Fibroblast of skin of abdomen (primary cell): ENCODE measurements around the gene CEP131. TPM values are rescaled to one million over a fixed set of nuclear protein-coding genes. Genes with fewer than 3 reads are reported as not detected.

Experiments used
- DNase-seq: peaks from one replicate; pipeline ENCODE4 v3.0.0-alpha.2; 2013
- polyA plus RNA-seq, 2 experiments: library from polyadenylated mRNA; unstranded; fragments of 120-200 nt; gene quantifications; one replicate each; pipeline ENCODE4 v1.2.1, GENCODE V29; 2013; ENCODE audit not compliant: insufficient read length in 2 of 2

The CEP131 gene
- polyA plus RNA-seq (2013, experiment 1 of 2; ENCODE audit: insufficient read length): 12.1 TPM
- 13.4 TPM for polyA plus RNA-seq (2013, experiment 2 of 2; ENCODE audit: insufficient read length)

- peak; percentile 98 for DNase-seq
Observed at GRCh38 chr17:81222906-81223761, at the start of gene CEP131. CEP131 (minus strand) TSS chr17:81222965; CDS start chr17:81220056, 2,909 bp downstream.

DNA sequence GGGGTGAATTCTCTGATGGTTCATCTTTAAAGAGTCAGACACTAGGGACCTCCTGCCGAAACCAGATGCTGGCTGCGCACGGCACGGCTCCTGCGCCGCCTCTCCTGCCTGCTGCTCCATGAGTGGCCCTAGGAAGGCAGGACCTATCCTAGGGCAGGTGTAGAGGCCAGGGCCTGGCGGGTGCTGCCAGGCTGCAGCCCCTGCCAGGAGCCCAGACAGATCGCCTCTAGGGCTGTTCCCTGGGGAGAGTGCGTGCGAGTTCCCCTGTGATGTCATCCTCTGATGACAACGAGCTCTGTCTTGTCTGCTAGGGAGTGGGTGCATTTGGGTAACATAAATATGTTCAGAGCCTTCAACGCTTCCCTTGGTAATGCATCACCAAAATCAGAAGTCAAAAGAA, 48.5 kb upstream of the CEP131 start:
- no peak for DNase-seq

- no peak for DNase-seq
Observed at GRCh38 chr17:81270279-81270678, 47.5 kb upstream of the CEP131 start.

- no peak for DNase-seq
Observed at GRCh38 chr17:81267390-81268067, 44.8 kb upstream of the CEP131 start.

GRCh38 chr17:81265576-81265975, 42.8 kb upstream of the CEP131 start:
- no peak for DNase-seq

- DNase-seq: no peak
Observed at GRCh38 chr17:81264640-81265039, 41.9 kb upstream of the CEP131 start.

GRCh38 chr17:81263371-81264181, 40.8 kb upstream of the CEP131 start:
- no peak for DNase-seq

DNA sequence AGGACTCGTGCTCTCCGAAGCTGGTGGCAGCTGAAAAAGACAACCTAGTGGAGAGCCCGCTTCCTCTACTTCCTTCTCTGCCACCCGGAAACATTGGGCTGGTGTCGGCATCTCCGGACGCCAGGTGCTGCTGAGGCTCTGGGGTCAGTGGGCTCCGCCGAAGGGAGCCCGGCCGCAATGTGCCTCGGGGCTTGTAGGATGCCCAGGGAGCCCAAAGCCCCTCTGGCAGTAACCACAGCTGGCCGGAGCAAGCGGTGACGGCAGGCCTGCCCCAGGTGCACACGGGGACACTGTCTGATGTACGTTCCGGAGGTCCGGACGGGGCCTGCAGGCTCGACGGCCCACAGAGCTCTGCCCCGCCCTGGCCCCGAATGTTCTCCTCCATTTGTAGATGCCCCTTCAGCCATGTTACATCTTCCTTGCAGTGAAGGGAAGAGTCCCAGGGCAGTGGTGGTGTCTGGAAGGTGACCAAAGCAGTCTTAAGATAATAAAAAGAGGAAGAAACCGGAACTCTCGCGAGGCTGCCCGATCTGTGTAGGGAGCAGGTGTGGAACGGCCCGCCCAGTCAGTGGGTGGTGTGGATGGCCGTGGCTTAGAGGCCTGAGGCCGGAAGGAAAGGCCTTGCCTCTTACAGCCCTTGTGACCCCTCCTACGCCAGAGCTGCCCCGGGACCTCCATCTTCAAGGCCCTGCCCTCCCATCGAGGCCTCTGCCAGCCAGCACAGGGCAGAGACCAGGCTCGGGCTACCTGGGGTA, 39.0 kb upstream of the CEP131 start:
- DNase-seq: no peak

DNA sequence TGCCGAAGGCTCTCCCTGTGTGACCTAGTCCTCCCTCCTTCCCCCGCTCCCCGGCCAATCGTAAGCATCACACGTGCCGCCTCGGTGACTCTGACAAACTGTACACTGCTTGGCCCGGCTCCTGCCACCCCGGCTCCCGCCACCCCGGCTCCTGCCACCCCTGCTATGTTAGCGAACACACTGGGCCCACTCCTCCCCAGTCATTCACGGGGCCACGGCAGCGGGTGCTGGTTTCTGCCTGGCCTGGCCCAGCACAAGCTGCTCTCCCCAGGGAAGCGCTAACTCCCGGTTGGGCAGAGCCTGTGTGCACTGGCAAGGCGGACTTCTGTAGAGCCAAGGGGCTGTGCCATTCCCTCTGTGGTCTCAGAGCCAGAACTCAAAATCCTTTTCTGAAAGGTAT, 38.3 kb upstream of the CEP131 start:
- no peak for DNase-seq

GRCh38 chr17:81260641-81261040, 37.9 kb upstream of the CEP131 start:
- no peak for DNase-seq

GRCh38 chr17:81260171-81260570, 37.4 kb upstream of the CEP131 start:
- DNase-seq: no peak

DNA sequence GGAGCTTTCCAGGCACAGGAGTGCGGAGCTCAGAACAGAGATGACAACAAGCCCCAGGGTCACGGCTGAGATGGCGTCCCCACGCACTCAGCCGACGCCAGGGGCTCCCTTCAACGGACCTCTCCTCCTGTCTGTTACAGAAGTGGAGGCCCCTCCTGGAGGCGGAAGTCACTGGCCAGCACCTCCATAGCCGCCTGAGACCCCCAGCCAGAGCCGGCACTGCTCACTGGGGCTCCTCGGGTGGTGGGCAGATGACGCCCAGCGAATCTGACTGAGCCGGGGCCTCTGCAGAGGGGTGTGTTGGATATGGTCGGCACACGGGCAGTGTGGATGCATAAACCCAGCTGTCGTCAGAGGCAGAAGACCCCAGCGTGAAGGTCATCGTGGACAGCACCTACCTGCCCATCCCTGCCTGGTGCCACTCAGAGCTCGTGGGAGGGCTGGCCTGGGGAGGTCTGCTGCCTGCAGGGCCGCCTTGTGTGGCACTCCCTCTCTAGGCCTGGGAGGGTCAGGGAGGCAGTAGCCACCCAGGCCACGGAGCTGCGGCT, 36.4 kb upstream of the CEP131 start:
- DNase-seq: no peak

GRCh38 chr17:81258292-81258691, 35.5 kb upstream of the CEP131 start:
- DNase-seq: no peak

GRCh38 chr17:81257533-81257932, 34.8 kb upstream of the CEP131 start:
- no peak for DNase-seq

GRCh38 chr17:81256616-81257015, 33.9 kb upstream of the CEP131 start:
- no peak for DNase-seq

DNA sequence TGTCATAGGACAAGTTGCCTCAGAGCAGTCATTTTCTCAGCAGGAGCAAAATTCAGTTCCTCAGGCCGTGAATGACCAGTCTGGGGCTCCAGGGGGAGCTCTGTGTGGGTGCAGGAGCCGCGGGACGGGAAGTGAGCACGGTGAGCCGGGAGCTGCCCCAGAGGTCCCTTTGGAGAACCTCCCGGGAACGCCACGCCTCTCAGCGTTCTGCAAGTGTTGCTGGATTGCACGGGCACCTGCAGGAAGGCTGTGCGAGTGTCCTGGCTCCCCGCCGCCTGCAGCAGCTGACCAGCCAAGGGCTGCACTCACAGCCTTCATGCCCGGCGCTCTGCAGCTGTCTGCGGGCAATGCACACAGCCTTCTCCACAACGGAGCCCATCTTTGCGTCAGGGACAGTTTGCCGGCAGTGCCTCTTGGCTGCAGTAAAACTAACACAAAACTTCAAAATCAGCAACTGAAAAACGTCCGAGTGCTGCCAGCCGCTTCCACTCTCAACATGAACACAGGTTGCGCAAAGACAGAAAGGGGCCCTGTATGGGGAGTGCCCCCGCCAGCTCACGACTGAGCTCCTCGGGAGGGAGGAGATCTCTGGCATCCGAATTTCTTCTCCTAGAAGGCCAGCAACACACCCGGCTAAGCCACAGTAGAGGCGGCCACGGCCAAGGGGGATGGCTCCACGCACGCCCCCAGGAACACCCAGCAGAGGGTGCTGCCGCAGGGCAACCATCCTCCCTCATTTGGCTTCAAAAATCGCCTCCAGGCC, 32.4 kb upstream of the CEP131 start:
- peak; percentile 69 for DNase-seq

DNA sequence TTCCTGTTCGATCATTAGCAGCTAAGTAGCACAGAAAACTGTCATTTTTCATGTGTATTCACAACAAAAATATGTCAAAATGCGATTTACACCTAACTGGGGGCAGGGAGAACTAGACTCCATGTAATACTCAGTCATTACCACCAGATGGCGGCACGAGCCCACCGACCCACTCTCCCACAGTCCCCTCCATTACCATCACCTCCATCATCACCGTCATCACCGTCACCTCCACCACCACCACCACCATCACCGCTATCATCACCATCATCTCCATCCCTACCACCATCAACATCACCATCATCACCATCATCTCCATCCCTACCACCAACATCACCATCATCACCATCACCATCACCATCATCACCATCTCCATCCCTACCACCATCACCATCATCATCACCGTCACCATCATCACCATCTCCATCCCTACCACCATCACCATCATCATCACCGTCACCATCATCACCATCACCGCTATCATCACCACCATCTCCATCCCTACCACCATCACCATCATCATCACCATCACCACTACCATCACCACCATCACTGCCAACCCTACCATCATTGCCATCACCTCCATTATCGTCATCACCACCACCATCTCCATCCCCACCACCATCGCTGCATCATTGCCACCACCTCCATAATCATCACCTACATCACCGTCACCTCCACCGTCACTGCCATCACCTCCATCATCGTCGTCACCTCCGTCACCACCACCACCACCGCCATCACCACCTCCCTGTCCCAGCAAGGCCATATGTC, 30.8 kb upstream of the CEP131 start:
- DNase-seq: peak; percentile 38

- no peak for DNase-seq
Observed at GRCh38 chr17:81252987-81253329, 30.2 kb upstream of the CEP131 start.

- DNase-seq: no peak
Observed at GRCh38 chr17:81252326-81252986, 29.7 kb upstream of the CEP131 start.
